Sigmoid colon (tissue), 7 donors: ENCODE data around the gene FAM111A. TPM values are rescaled to one million over a fixed set of nuclear protein-coding genes. Genes with fewer than 3 reads are reported as not detected.

Experiments used
- DNase-seq: peaks from one replicate; pipeline ENCODE4 v3.0.0-alpha.2; 2019
- H3K27ac ChIP-seq, 4 donors: fragments of 200-600 bp; sonication (generic); one replicate each; pipeline ENCODE4 v1.5.1; 2016 to 2019; ENCODE audit warnings: mild to moderate bottlenecking in 1 of 4
- H3K27me3 ChIP-seq, 3 donors: fragments of 200-600 bp; sonication (generic); one replicate each; pipeline ENCODE4 v1.5.1; 2019; ENCODE audit warnings: mild to moderate bottlenecking in 1 of 3
- H3K36me3 ChIP-seq, 4 donors: fragments of 200-600 bp; sonication (generic); one replicate each; pipeline ENCODE4 v1.5.1; 2016 to 2019
- H3K4me1 ChIP-seq, 4 donors: fragments of 200-600 bp; sonication (generic); one replicate each; pipeline ENCODE4 v1.5.1; 2017 to 2019
- H3K4me3 ChIP-seq, 4 donors: fragments of 200-600 bp; sonication (generic); one replicate each; pipeline ENCODE4 v1.5.1; 2017 to 2019; ENCODE audit warnings: mild to moderate bottlenecking in 2 of 4, moderate library complexity in 1 of 4
- H3K9me3 ChIP-seq, 4 donors: fragments of 200-600 bp in 3 of 4; sonication (generic) in 3 of 4; one replicate each; pipeline versions ENCODE4 v1.5.1 to v1.6.1; 2013 to 2019
- EP300 ChIP-seq, 4 donors: sonication (generic); formaldehyde crosslinking; IDR thresholded peaks; one replicate each; pipeline ENCODE4 v1.6.1; 2017; ENCODE audit warnings: antibody characterized with exemption in 4 of 4
- POLR2A ChIP-seq, 2 donors: fragments of 450-650 bp; IDR thresholded peaks; one replicate each; pipeline ENCODE4 v1.6.1; 2016; ENCODE audit warnings: antibody characterized with exemption in 2 of 2, mild to moderate bottlenecking in 2 of 2, moderate library complexity in 2 of 2
- POLR2AphosphoS5 ChIP-seq, 4 donors: sonication (generic); formaldehyde crosslinking; IDR thresholded peaks; one replicate each; pipeline ENCODE4 v1.6.1; 2017; ENCODE audit warnings: antibody characterized with exemption in 4 of 4
- WGBS, 2 donors: extraction: QIAGEN DNeasy Blood & Tissue Kit; methylation state at CpG; one replicate each; pipeline ENCODE4 v1.1.7; 2013; 5-methylcytosine and 5-hydroxymethylcytosine counted together
- intact Hi-C: fragments of 100-400 bp; cut with DNase I; formaldehyde crosslinking; loops from one replicate; pipeline ENCODE4 v1.15.1; 2023
- polyA plus RNA-seq, 3 donors: library from polyadenylated mRNA; stranded (reverse); fragments of 200-250 nt; gene quantifications; one replicate each; pipeline ENCODE4 v1.2.3, GENCODE V29; 2013
- total RNA-seq, 4 donors: library from RNA; depleted of rRNA; stranded (reverse); fragments of >200 nt; gene quantifications; one replicate each; pipeline ENCODE4 v1.1.0, GENCODE V29; 2016
- TF ChIP-seq, protein P1 (sequence below), 4 experiments: fragments of 450-650 bp in 3 of 4; fragments of 200-600 bp in 1 of 4; IDR thresholded peaks; one replicate each; pipeline ENCODE4 v1.5.1; 2016 to 2019; ENCODE audit warnings: antibody characterized with exemption in 4 of 4, mild to moderate bottlenecking in 3 of 4, moderate library complexity in 2 of 4
- donor health status: healthy with polysubstance abuse.
- donor health status: Bipolar disorder and iron deficiency.
- donor health status: healthy.

FAM111A gene
- total and polyA plus RNA-seq, 7 donors: 6.6 to 33.4 (median 26.0) TPM

DNA sequence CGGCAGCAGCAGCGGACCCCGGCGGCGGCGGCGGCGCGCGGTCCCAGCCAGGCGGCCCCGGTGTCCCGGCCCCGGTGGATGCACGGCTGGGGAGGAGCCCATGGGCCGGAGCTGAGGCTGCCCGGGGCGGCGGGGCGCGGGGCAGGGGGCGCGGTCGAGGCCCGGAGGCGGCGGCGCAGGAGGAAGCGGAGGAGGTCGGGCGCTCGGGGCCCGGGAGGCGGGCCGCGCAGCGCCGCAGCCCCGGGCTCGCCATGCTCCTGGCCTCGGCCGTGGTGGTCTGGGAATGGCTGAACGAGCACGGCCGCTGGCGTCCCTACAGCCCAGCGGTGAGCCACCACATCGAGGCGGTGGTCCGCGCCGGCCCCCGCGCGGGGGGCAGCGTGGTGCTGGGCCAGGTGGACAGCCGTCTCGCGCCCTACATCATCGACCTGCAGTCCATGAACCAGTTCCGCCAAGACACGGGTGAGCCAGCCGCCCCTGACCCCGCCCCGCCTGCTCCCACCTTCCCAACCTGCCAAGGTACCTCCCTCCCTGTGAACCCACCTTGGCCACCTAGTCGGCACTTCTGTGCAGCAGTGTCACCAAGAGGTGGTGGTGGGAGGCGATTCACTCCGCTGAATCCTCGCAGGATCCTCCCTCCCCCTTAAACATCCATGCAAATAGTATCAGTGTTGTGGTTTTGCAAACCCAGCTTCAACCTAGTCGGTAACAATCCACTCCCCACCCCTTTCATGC lies 29.9 kb downstream of the FAM111A start:
- peak overlapping the region; percentile 56 to 75 (median 66) for H3K27ac ChIP-seq
- peak overlapping the region; percentile 40 to 73 (median 58) for H3K4me3 ChIP-seq
- WGBS, 2 donors: 0 to 1% methylated on average over 70 of the region's 70 CpGs
- H3K27me3 ChIP-seq: no peaks in the 10 kb centered on the region
- TF ChIP-seq POLR2AphosphoS5 (IDR thresholded peaks at IDR 0.05) (no peak), EP300 (IDR thresholded peaks at IDR 0.05) (no peak), POLR2A (IDR thresholded peaks at IDR 0.05) (no peak)
- TF ChIP-seq, protein P1, sequence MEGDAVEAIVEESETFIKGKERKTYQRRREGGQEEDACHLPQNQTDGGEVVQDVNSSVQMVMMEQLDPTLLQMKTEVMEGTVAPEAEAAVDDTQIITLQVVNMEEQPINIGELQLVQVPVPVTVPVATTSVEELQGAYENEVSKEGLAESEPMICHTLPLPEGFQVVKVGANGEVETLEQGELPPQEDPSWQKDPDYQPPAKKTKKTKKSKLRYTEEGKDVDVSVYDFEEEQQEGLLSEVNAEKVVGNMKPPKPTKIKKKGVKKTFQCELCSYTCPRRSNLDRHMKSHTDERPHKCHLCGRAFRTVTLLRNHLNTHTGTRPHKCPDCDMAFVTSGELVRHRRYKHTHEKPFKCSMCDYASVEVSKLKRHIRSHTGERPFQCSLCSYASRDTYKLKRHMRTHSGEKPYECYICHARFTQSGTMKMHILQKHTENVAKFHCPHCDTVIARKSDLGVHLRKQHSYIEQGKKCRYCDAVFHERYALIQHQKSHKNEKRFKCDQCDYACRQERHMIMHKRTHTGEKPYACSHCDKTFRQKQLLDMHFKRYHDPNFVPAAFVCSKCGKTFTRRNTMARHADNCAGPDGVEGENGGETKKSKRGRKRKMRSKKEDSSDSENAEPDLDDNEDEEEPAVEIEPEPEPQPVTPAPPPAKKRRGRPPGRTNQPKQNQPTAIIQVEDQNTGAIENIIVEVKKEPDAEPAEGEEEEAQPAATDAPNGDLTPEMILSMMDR (IDR thresholded peaks at IDR 0.05): no peak
- H3K4me1 ChIP-seq: peaks cover 0 to 20% (median 16%) of the 10 kb centered on the region in 4 donors
- no peaks in the 10 kb centered on the region for H3K36me3 ChIP-seq
- no peak for DNase-seq
- intact Hi-C loops: loop anchor here (1.0 to 10.0 kb wide), 2 partner anchors 36 to 512 kb away; no protein-coding TSS in a partner anchor
- no peaks in the 10 kb centered on the region for H3K9me3 ChIP-seq

DNA sequence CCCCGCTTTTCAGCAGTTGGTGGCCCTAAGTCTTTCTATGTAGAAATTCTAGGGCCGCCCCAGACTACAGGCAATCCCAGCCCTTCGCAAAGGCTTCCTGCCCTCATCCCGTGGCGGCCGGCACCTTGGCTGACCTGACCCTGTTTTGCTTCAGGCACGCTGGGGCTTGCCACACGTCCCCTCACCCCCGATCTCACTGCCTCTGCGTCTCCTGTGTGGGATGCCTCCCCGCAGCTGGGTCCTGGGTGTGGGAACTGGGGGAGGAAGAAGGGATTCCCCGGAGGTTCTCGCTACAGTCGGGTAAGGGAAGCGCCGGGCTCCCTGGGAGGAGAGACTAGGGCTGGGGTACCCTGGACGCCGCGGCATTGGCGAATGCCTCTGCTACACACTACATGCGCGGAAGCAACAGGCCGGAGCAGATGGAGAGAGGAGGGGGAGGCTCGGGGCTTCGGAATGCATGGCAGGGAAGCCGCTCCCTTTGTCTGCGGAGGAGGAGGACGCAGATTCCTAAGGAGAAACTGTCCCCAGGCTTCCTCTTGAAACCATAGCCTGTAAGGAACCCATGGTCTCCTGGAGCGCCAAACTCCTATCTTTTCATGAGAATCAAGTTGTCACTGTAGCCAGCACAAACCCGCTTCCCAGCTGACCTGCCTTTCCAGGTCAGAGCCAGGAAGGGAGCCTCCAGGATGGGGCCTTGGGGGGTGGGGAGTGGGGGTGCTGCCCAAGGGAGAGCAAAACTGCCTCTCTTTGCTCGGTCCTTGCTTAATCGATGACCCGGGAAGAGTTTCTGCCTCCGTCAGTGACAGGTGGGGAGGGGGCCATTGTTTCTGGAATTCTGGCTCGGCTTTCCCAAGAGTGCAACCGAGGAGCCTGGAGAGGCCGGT lies 30.7 kb downstream of the FAM111A start:
- no peak for DNase-seq
- Histone ChIP-seq H3K36me3 (no peaks in the 10 kb centered on the region), H3K27me3 (no peaks in the 10 kb centered on the region), H3K27ac (peak overlapping the region; percentile 56 to 75 (median 66)), H3K9me3 (no peaks in the 10 kb centered on the region), H3K4me3 (peak overlapping the region; percentile 30 to 73 (median 58)), H3K4me1 (peaks cover 0 to 20% (median 16%) of the 10 kb centered on the region in 4 donors)
- 3 to 13% methylated on average over 37 of the region's 37 CpGs for WGBS, 2 donors
- TF ChIP-seq EP300 (IDR thresholded peaks at IDR 0.05) (no peak), POLR2AphosphoS5 (IDR thresholded peaks at IDR 0.05) (no peak), POLR2A (IDR thresholded peaks at IDR 0.05) (no peak)
- TF ChIP-seq, protein P1 (IDR thresholded peaks at IDR 0.05): no peak
- intact Hi-C loops: loop anchor here (10.0 kb wide), 1 partner anchor 511 kb away; no protein-coding TSS in a partner anchor

DNA sequence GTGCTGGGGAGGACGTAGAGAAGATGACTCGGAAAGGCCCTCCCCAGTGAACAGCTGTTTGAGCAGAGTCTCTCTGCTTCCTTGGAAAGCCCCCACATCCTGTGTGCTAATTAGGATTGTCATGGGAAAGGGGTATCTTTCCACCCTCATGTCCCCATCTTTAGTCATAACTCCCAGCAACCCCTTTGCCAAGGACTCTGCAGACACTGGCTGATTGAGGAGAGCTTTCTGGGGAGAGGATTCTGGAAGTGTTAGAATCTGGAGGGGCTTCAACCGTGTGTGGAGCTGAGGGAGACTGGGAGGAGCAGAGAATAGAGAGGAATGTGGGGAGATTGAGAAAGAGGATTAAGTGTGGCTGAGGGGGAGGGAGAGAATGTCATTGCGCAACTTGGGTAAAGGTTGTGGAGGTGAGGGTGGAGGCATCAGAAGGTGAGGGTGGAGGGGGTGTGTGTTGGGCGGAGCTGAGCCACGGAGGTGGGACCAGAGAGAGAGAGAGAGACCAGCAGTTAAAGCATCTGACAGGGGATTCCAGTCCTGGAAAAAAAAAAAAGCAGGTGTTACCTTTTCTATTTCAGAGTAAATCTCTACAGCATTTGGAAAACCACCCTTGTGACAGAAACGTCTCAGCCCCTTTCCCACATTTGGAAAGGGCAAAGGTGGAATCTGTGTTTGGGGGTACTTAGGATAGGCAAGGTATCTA lies 31.5 kb downstream of the FAM111A start:
- 10 to 35% methylated on average over 7 of the region's 7 CpGs for WGBS, 2 donors
- H3K4me1 ChIP-seq: peaks cover 0 to 20% (median 16%) of the 10 kb centered on the region in 4 donors
- intact Hi-C loops: loop anchor here (10.0 kb wide), 1 partner anchor 511 kb away; no protein-coding TSS in a partner anchor

DNA sequence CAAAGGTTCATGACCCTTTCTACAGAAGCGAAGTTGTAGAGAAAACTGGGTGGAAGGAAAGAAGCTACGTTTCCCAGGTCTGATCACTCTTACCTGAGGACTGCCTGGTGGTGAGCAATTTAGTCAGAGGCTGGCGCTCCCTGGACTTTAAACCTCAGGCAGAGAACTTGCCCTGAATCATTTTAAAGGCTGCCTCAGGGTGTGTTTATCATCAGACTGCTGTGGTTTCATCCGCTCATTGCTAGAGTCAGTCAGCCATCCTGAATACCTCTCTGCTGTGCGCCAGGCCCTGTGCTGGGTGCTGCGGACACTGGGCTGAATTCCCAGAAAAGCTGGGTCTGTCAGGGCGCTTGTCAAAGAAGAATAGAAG lies 32.0 kb downstream of the FAM111A start:
- no peaks in the 10 kb centered on the region for H3K9me3 ChIP-seq
- no peak for TF ChIP-seq EP300 (IDR thresholded peaks at IDR 0.05)
- TF ChIP-seq, protein P1 (IDR thresholded peaks at IDR 0.05): no peak
- TF ChIP-seq POLR2AphosphoS5 (IDR thresholded peaks at IDR 0.05): no peak
- no peak for TF ChIP-seq POLR2A (IDR thresholded peaks at IDR 0.05)
- H3K4me3 ChIP-seq: no peak overlapping the region
- no peaks in the 10 kb centered on the region for H3K36me3 ChIP-seq
- peaks cover 0 to 20% (median 16%) of the 10 kb centered on the region in 4 donors for H3K4me1 ChIP-seq
- intact Hi-C loops: loop anchor here (10.0 kb wide), 1 partner anchor 510 kb away; no protein-coding TSS in a partner anchor
- DNase-seq: no peak
- peak overlapping the region in 3 of 4 donors; percentile 36 to 71 (median 62) for H3K27ac ChIP-seq
- WGBS, 2 donors: 10 to 54% methylated on average over 7 of the region's 7 CpGs
- H3K27me3 ChIP-seq: no peaks in the 10 kb centered on the region

More for the DNA sequence above, 31.5 kb downstream of the FAM111A start:
- no peaks in the 10 kb centered on the region for H3K36me3 ChIP-seq
- peak overlapping the region in 3 of 4 donors; percentile 57 to 73 (median 60) for H3K4me3 ChIP-seq
- H3K9me3 ChIP-seq: no peaks in the 10 kb centered on the region
- peak in 1 of 2 donors; percentile 23 for TF ChIP-seq POLR2A (IDR thresholded peaks at IDR 0.05)
- TF ChIP-seq, protein P1 (IDR thresholded peaks at IDR 0.05): no peak
- peak in 1 of 4 donors; percentile 15 for TF ChIP-seq POLR2AphosphoS5 (IDR thresholded peaks at IDR 0.05)
- no peak for TF ChIP-seq EP300 (IDR thresholded peaks at IDR 0.05)
- peak; percentile 74 for DNase-seq
- H3K27ac ChIP-seq: peak overlapping the region; percentile 56 to 75 (median 66)
- H3K27me3 ChIP-seq: no peaks in the 10 kb centered on the region
